Measurements from ENCODE around the gene MRFAP1. TPM values are rescaled to one million over a fixed set of nuclear protein-coding genes. Genes with fewer than 3 reads are reported as not detected.

MRFAP1 gene
- total and polyA plus RNA-seq, 10 of the 15 experiments (the other 5 are each of a cell fraction or from before 2014, with no cell fraction given): 18.7 to 105 (median 80.8) TPM

- TF ChIP-seq, protein P1, sequence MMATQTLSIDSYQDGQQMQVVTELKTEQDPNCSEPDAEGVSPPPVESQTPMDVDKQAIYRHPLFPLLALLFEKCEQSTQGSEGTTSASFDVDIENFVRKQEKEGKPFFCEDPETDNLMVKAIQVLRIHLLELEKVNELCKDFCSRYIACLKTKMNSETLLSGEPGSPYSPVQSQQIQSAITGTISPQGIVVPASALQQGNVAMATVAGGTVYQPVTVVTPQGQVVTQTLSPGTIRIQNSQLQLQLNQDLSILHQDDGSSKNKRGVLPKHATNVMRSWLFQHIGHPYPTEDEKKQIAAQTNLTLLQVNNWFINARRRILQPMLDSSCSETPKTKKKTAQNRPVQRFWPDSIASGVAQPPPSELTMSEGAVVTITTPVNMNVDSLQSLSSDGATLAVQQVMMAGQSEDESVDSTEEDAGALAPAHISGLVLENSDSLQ (IDR thresholded peaks at IDR 0.05): no peak
- TF ChIP-seq BCL11A (IDR thresholded peaks at IDR 0.05; ENCODE audit: low read depth, low read length): no peak
Observed at GRCh38 chr4:6603128-6603527, 37.4 kb upstream of the MRFAP1 start (continued).

- H3K9me3 ChIP-seq (replicated peaks; ENCODE audit: control insufficient read depth, insufficient read depth, low read length): peaks cover 7% of the 10 kb centered on the region; the same call in 2 of the 3 replicates
- H3K4me3 ChIP-seq: no peak overlapping the region
- H4K20me1 ChIP-seq (ENCODE audit: control insufficient read depth, insufficient read depth): no peaks in the 10 kb centered on the region
- no peaks in the 10 kb centered on the region for H3K27me3 ChIP-seq (replicated peaks in 1 of 2; ENCODE audit: control insufficient read depth in 2 of 2, insufficient read depth in 2 of 2, low read length in 1 of 2)
- ATAC-seq (no peak), FAIRE-seq (no peak), DNase-seq (ENCODE audit: low read depth, low spot score) (no peak)
- ChIA-PET POLR2A (no interaction called here), SMC1A (ENCODE audit: uncharacterized antibody, unreplicated experiment) (no interaction called here), RAD21 (ENCODE audit: unreplicated experiment) (no interaction called here), CTCF (no interaction called here)
- intact Hi-C loops (cut with micrococcal nuclease; ENCODE audit: unreplicated experiment): no loop called here
- H3K36me3 ChIP-seq (ENCODE audit: control insufficient read depth in 2 of 2, insufficient read depth in 2 of 2, low read length in 1 of 2): peaks cover 2 to 13% of the 10 kb centered on the region in 2 experiments; a peak in 3 of 4 replicates
- no peaks in the 10 kb centered on the region for H3K4me1 ChIP-seq (ENCODE audit: control insufficient read depth, insufficient read depth, low read length)
- H3K27ac ChIP-seq (ENCODE audit: control insufficient read depth, insufficient read depth): no peak overlapping the region
- H3K9ac ChIP-seq (ENCODE audit: control insufficient read depth, insufficient read depth, low read length): no peak overlapping the region
- no TSS peak for BruUV-seq (replicated peaks)
- no peak overlapping the region for H2AFZ ChIP-seq (ENCODE audit: control insufficient read depth, low read depth, low read length)
- H3K79me2 ChIP-seq (ENCODE audit: control insufficient read depth, insufficient read depth, low read length): no peaks in the 10 kb centered on the region
- no peak for TF ChIP-seq BCL11A (IDR thresholded peaks at IDR 0.05; ENCODE audit: low read depth, low read length)
- TF ChIP-seq CBX5 (IDR thresholded peaks at IDR 0.05; ENCODE audit: low read depth): peak; percentile 77; the same call in 1 of the 2 replicates
- TF ChIP-seq ZNF217 (IDR thresholded peaks at IDR 0.05): no peak
- no peak for TF ChIP-seq MTA2 (IDR thresholded peaks at IDR 0.05; ENCODE audit: low read depth)
- TF ChIP-seq, protein P2, sequence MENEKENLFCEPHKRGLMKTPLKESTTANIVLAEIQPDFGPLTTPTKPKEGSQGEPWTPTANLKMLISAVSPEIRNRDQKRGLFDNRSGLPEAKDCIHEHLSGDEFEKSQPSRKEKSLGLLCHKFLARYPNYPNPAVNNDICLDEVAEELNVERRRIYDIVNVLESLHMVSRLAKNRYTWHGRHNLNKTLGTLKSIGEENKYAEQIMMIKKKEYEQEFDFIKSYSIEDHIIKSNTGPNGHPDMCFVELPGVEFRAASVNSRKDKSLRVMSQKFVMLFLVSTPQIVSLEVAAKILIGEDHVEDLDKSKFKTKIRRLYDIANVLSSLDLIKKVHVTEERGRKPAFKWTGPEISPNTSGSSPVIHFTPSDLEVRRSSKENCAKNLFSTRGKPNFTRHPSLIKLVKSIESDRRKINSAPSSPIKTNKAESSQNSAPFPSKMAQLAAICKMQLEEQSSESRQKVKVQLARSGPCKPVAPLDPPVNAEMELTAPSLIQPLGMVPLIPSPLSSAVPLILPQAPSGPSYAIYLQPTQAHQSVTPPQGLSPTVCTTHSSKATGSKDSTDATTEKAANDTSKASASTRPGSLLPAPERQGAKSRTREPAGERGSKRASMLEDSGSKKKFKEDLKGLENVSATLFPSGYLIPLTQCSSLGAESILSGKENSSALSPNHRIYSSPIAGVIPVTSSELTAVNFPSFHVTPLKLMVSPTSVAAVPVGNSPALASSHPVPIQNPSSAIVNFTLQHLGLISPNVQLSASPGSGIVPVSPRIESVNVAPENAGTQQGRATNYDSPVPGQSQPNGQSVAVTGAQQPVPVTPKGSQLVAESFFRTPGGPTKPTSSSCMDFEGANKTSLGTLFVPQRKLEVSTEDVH (IDR thresholded peaks at IDR 0.05; ENCODE audit: low read depth, partially characterized antibody): no peak
- no peak for TF ChIP-seq USF1 (IDR thresholded peaks at IDR 0.05; ENCODE audit: borderline replicate concordance, extremely low read length, insufficient read depth, low read depth, low read length)
- no peak for TF ChIP-seq STAT3 (IDR thresholded peaks at IDR 0.05; ENCODE audit: low read depth, low read length)
- no peak for TF ChIP-seq NR2F1 (conservative IDR thresholded peaks at IDR 0.05)
- H3K4me2 ChIP-seq (ENCODE audit: control insufficient read depth, insufficient read depth): no peak overlapping the region
- in situ Hi-C loops (cut with MboI): no loop called here
- 98% methylated on average over 8 of the region's 8 CpGs for WGBS (ENCODE audit: insufficient coverage, insufficient replicate concordance, low lambda C conversion rate, missing lambda C conversion rate)
Observed at GRCh38 chr4:6605114-6605513, 35.4 kb upstream of the MRFAP1 start.

Data from GM12878 (cell line).